OCI-LY1 (cell line): ENCODE results near the gene ZFYVE28.

Source experiments
- H2AFZ ChIP-seq: fragments of 200-600 bp; sonication (generic), shearing (Covaris generic); 2 replicates; pipeline ENCODE4 v1.6.0; 2014; ENCODE audit warnings: antibody characterized with exemption, mild to moderate bottlenecking, low read length
- H3F3A ChIP-seq: fragments of 200-600 bp; sonication (generic), shearing (Covaris generic); 2 replicates; pipeline ENCODE4 v1.6.0; 2014; ENCODE audit warnings: mild to moderate bottlenecking, antibody characterized with exemption, low read length, moderate library complexity; ENCODE audit not compliant: insufficient read depth
- H3K27ac ChIP-seq: fragments of 200-600 bp; sonication (generic); 2 replicates; pipeline ENCODE4 v1.5.1; 2014; ENCODE audit warnings: low read length, mixed run types, mild to moderate bottlenecking, low read depth; ENCODE audit not compliant: poor library complexity, severe bottlenecking
- H3K27me3 ChIP-seq: fragments of 200-600 bp; sonication (generic); 2 replicates; pipeline ENCODE4 v1.6.0; 2014; ENCODE audit warnings: antibody characterized with exemption, mild to moderate bottlenecking, low read length, moderate library complexity; ENCODE audit not compliant: insufficient read depth
- H3K36me3 ChIP-seq: fragments of 200-600 bp; sonication (generic); 2 replicates; pipeline ENCODE4 v1.6.1; 2014; ENCODE audit warnings: mild to moderate bottlenecking, antibody characterized with exemption, low read length, moderate library complexity, mixed read lengths; ENCODE audit not compliant: insufficient read depth
- H3K4me1 ChIP-seq: fragments of 200-600 bp; sonication (generic); 2 replicates; pipeline ENCODE4 v1.5.1; 2014; ENCODE audit warnings: mild to moderate bottlenecking, low read length, moderate library complexity; ENCODE audit not compliant: insufficient read depth, severe bottlenecking
- H3K4me2 ChIP-seq: fragments of 200-600 bp; sonication (generic), shearing (Covaris generic); 2 replicates; pipeline ENCODE4 v1.6.1; 2014; ENCODE audit warnings: low read length
- H3K4me3 ChIP-seq: fragments of 200-600 bp; sonication (generic); 2 replicates; pipeline ENCODE4 v1.5.1; 2014; ENCODE audit warnings: low read length, low read depth, mild to moderate bottlenecking, mixed read lengths; ENCODE audit not compliant: poor library complexity, severe bottlenecking
- H3K79me2 ChIP-seq: fragments of 200-600 bp; shearing (Covaris generic); 2 replicates; pipeline ENCODE4 v1.6.1; 2016; ENCODE audit warnings: mixed run types, low read length, mixed read lengths; ENCODE audit not compliant: insufficient read depth
- H3K9ac ChIP-seq: fragments of 200-600 bp; sonication (generic), shearing (Covaris generic); 2 replicates; pipeline ENCODE4 v1.6.1; 2014; ENCODE audit warnings: mild to moderate bottlenecking, low read length, mixed read lengths
- H3K9me2 ChIP-seq: fragments of 200-600 bp; sonication (generic), shearing (Covaris generic); 2 replicates; pipeline ENCODE4 v1.6.1; 2014; ENCODE audit warnings: low read depth, mild to moderate bottlenecking, low read length, mixed read lengths
- H3K9me3 ChIP-seq: fragments of 200-600 bp; shearing (Covaris generic); 2 replicates; pipeline ENCODE4 v1.6.1; 2014; ENCODE audit warnings: low read length, mixed read lengths
- H4K20me1 ChIP-seq: fragments of 200-600 bp; sonication (generic), shearing (Covaris generic); 2 replicates; pipeline ENCODE4 v1.6.0; 2016; ENCODE audit warnings: mild to moderate bottlenecking, low read length; ENCODE audit not compliant: insufficient read depth
- EZH2 ChIP-seq: fragments of 200-600 bp; sonication (generic), shearing (Covaris generic); IDR thresholded peaks from 2 replicates; pipeline ENCODE4 v1.8.0; 2017; ENCODE audit warnings: borderline replicate concordance, mixed run types, mild to moderate bottlenecking, antibody characterized with exemption, low read length, moderate library complexity, mixed read lengths
- TF ChIP-seq, protein P1 (sequence below): fragments of 200-600 bp; sonication (generic), shearing (Covaris generic); IDR thresholded peaks from 2 replicates; pipeline ENCODE4 v1.5.1; 2017; ENCODE audit warnings: mild to moderate bottlenecking, antibody characterized with exemption, low read length, moderate library complexity, mixed read lengths

The ZFYVE28 gene

DNA sequence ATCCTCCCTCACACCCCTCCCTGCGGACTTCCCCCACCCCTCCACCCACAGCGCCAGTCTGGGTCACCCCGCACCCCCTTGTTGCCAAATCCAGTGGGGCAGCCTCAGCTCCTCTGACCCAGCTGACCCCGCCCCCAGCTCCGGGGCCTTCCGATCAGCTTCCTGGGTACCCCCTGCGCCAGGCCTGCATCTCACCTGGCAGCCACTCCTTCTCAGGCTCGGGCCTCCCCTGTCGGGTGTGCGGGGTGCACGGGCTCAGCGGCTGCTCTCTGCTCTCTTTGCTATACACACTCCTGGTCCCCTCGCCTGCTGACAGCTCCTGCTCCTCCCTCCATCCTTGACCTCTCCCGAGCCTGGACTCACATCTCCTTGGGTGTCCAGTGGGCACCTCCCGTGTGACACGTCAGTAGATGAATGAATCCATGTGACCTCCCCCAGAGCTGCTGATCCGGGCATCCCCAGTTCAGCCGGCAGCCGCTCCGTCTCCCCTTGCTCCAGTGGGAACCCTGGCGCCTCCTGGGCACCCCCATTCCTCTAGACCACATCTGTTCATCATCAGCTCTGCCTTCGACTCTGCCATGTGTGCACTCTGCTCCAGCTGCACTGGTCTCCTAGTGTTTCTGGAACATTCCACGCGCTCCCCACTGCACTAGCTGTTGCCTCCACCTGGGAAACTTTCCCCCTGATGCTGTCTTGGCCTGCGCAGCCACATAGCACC, 10.2 kb upstream of the ZFYVE28 start:
- Histone ChIP-seq H3K9ac (no peak overlapping the region), H4K20me1 (no peaks in the 10 kb centered on the region), H3K9me3 (no peaks in the 10 kb centered on the region), H3K79me2 (no peaks in the 10 kb centered on the region), H2AFZ (no peak overlapping the region), H3K27me3 (no peaks in the 10 kb centered on the region; the same call in 1 of the 2 replicates), H3K36me3 (no peaks in the 10 kb centered on the region; the same call in 1 of the 2 replicates), H3K4me3 (no peak overlapping the region), H3K27ac (no peak overlapping the region), H3K9me2 (no peaks in the 10 kb centered on the region), H3K4me2 (no peak overlapping the region), H3F3A (no peaks in the 10 kb centered on the region), H3K4me1 (no peaks in the 10 kb centered on the region)
- TF ChIP-seq, protein P1, sequence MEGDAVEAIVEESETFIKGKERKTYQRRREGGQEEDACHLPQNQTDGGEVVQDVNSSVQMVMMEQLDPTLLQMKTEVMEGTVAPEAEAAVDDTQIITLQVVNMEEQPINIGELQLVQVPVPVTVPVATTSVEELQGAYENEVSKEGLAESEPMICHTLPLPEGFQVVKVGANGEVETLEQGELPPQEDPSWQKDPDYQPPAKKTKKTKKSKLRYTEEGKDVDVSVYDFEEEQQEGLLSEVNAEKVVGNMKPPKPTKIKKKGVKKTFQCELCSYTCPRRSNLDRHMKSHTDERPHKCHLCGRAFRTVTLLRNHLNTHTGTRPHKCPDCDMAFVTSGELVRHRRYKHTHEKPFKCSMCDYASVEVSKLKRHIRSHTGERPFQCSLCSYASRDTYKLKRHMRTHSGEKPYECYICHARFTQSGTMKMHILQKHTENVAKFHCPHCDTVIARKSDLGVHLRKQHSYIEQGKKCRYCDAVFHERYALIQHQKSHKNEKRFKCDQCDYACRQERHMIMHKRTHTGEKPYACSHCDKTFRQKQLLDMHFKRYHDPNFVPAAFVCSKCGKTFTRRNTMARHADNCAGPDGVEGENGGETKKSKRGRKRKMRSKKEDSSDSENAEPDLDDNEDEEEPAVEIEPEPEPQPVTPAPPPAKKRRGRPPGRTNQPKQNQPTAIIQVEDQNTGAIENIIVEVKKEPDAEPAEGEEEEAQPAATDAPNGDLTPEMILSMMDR: no peak
- no peak for TF ChIP-seq EZH2

DNA sequence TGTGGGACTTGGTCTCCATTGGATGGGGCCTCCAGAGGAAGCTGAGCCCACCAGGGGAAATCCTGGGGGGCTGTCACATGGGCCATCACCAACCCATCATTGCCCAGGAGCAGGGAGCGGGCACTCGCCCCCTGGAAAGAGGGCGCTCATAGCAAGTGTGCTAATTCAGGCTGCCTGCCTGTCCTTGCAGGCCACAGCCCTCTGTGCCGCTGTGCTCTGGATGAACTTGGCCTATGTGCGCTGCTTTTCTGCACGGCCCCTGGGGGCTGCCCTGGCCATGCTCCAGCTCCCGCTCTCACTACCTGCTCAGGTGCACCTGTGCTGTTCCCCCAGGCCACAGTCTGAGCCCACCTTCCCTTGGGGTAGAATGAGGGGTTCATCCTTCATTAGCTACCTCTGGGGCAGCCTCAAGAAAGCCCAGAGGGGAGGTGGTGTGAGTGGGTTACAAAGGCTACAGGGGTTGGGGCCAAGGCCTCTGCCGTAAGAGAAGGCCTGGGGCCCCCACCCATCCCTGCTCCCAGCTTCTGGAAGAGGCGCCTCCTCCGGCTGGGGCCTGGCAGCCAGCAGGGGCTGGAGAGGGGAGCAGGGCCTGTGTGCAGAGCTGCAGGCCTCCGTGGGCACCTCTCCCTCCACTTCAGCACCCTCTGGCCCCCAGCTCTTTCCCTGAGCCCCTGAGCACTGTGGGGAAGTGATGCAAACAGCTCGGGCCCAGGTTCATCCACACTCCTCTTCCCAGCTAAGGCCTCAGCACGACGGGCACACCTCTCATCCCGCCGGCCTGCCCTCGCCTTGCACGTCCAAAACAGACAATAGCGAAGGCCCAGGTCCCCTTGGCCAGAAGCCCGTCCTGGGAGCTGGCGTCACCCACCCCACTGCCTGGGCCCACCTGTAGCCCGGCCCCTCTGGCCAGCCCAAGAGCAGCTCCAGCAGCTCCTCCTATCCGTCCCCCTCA, 9.2 kb upstream of the ZFYVE28 start:
- Histone ChIP-seq H3K4me2 (no peak overlapping the region), H3K36me3 (no peaks in the 10 kb centered on the region; the same call in 1 of the 2 replicates), H3K9ac (no peak overlapping the region), H4K20me1 (no peaks in the 10 kb centered on the region), H3K9me2 (no peaks in the 10 kb centered on the region), H3K27me3 (no peaks in the 10 kb centered on the region; the same call in 1 of the 2 replicates), H3K4me3 (no peak overlapping the region), H3K4me1 (no peaks in the 10 kb centered on the region), H3K27ac (no peak overlapping the region), H3K79me2 (no peaks in the 10 kb centered on the region), H2AFZ (no peak overlapping the region), H3F3A (no peaks in the 10 kb centered on the region), H3K9me3 (no peaks in the 10 kb centered on the region)
- TF ChIP-seq, protein P1: no peak
- no peak for TF ChIP-seq EZH2

DNA sequence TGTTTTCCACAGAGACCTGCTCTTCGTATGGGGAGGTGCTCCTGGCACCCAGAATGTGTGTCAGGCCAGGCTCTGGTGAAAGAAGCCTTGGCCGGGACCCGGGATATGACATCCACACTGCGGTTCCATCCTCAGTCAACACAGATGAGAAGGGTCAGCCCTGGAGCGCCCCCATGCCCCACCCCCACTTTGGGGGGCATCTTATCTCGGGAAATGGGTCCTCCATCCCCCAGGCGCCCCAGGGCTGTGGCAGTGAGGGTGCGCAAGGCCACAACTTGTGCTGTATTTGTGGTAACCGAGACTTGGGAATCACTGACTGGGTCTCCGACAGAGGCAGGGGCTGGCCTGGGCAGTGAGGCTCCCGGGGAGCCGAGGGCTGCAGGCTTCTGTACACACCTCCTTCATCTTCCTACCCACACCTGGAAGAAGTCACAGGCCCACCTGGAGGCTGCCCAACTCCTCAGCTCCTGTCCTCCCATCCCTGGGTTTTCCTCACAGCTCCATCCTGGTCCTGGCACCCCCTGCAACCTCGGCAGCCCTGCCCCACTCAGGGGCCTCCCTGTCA, 8.3 kb upstream of the ZFYVE28 start:
- Histone ChIP-seq H3K9me2 (no peaks in the 10 kb centered on the region), H4K20me1 (no peaks in the 10 kb centered on the region), H3K4me1 (no peaks in the 10 kb centered on the region), H3K27me3 (no peaks in the 10 kb centered on the region; the same call in 1 of the 2 replicates), H3K79me2 (no peaks in the 10 kb centered on the region), H3K9ac (no peak overlapping the region), H3K27ac (no peak overlapping the region), H3F3A (no peaks in the 10 kb centered on the region), H3K9me3 (no peaks in the 10 kb centered on the region), H3K36me3 (no peaks in the 10 kb centered on the region; the same call in 1 of the 2 replicates), H3K4me2 (no peak overlapping the region), H2AFZ (no peak overlapping the region), H3K4me3 (no peak overlapping the region)
- TF ChIP-seq, protein P1: no peak
- no peak for TF ChIP-seq EZH2
